Ascending aorta (tissue), 2 donors: Measurements from ENCODE around the gene CELF2. TPM values are rescaled to one million over a fixed set of nuclear protein-coding genes. Genes with fewer than 3 reads are reported as not detected.

Experiments used
- DNase-seq, 2 donors: peaks; one replicate each; pipeline ENCODE4 v3.0.0-alpha.2; 2019; ENCODE audit warnings: low spot score in 2 of 2
- H3K27ac ChIP-seq, 2 donors: fragments of 200-600 bp; sonication (generic); one replicate each; pipeline ENCODE4 v1.5.1; 2016 to 2017; ENCODE audit warnings: mild to moderate bottlenecking in 1 of 2
- H3K27me3 ChIP-seq: fragments of 200-600 bp; sonication (generic); one replicate; pipeline ENCODE4 v1.5.1; 2017
- H3K36me3 ChIP-seq, 2 donors: fragments of 200-600 bp; sonication (generic); one replicate each; pipeline ENCODE4 v1.5.1; 2016
- H3K4me1 ChIP-seq, 2 donors: fragments of 200-600 bp; sonication (generic); one replicate each; pipeline ENCODE4 v1.5.1; 2016 to 2017; ENCODE audit warnings: mild to moderate bottlenecking in 1 of 2
- H3K4me3 ChIP-seq, 2 donors: fragments of 200-600 bp; sonication (generic); one replicate each; pipeline ENCODE4 v1.5.1; 2016 to 2017; ENCODE audit warnings: mild to moderate bottlenecking in 1 of 2
- H3K9me3 ChIP-seq, 2 donors: fragments of 200-600 bp; sonication (generic); one replicate each; pipeline ENCODE4 v1.5.1; 2016
- CTCF ChIP-seq, 3 experiments: fragments of 200-600 bp in 2 of 3; fragments of 450-650 bp in 1 of 3; sonication (generic) in 2 of 3; IDR thresholded peaks; one replicate each; pipeline ENCODE4 v1.5.1; 2016 to 2019; ENCODE audit warnings: antibody characterized with exemption in 3 of 3, mild to moderate bottlenecking in 1 of 3, moderate library complexity in 1 of 3
- intact Hi-C: fragments of 100-400 bp; cut with DNase I; formaldehyde crosslinking; loops from one replicate; pipeline ENCODE4 v1.15.1; 2023
- total RNA-seq: library from RNA; depleted of rRNA; stranded (reverse); fragments of >200 nt; gene quantifications from one replicate; pipeline ENCODE4 v1.1.0, GENCODE V29; 2016

CELF2 gene
- total RNA-seq, 1 donor from 2014 or later = 26.6 TPM

GRCh38 chr10:11307004-11307403 lies 289.3 kb downstream of the CELF2 start:
- H3K27ac ChIP-seq = no peak overlapping the region
- H3K36me3 ChIP-seq = peaks cover 48 to 74% of the 10 kb centered on the region in 2 donors
- H3K4me3 ChIP-seq = no peak overlapping the region
- H3K9me3 ChIP-seq = peaks cover 6 to 23% of the 10 kb centered on the region in 2 donors
- no peaks in the 10 kb centered on the region for H3K27me3 ChIP-seq
- intact Hi-C loops = no loop called here
- no peak for DNase-seq
- TF ChIP-seq CTCF (IDR thresholded peaks at IDR 0.05) = no peak
- H3K4me1 ChIP-seq = no peaks in the 10 kb centered on the region

GRCh38 chr10:11307937-11308336 lies 290.3 kb downstream of the CELF2 start:
- H3K27ac ChIP-seq = no peak overlapping the region
- no peaks in the 10 kb centered on the region for H3K4me1 ChIP-seq
- H3K36me3 ChIP-seq = peaks cover 39 to 71% of the 10 kb centered on the region in 2 donors
- no peak overlapping the region for H3K4me3 ChIP-seq
- no peak for DNase-seq
- no peak for TF ChIP-seq CTCF (IDR thresholded peaks at IDR 0.05)
- peaks cover 6 to 23% of the 10 kb centered on the region in 2 donors for H3K9me3 ChIP-seq
- no peaks in the 10 kb centered on the region for H3K27me3 ChIP-seq
- intact Hi-C loops = no loop called here

- no peaks in the 10 kb centered on the region for H3K4me1 ChIP-seq
- peaks cover 30 to 61% of the 10 kb centered on the region in 2 donors for H3K36me3 ChIP-seq
- intact Hi-C loops = no loop called here
- DNase-seq = no peak
- peaks cover 6 to 23% of the 10 kb centered on the region in 2 donors for H3K9me3 ChIP-seq
- no peak overlapping the region for H3K4me3 ChIP-seq
- no peak for TF ChIP-seq CTCF (IDR thresholded peaks at IDR 0.05)
- no peak overlapping the region for H3K27ac ChIP-seq
- H3K27me3 ChIP-seq = no peaks in the 10 kb centered on the region
Observed at GRCh38 chr10:11311027-11311426, 293.4 kb downstream of the CELF2 start.

GRCh38 chr10:11313463-11313862 lies 295.8 kb downstream of the CELF2 start:
- no peak overlapping the region for H3K27ac ChIP-seq
- peaks cover 32 to 60% of the 10 kb centered on the region in 2 donors for H3K36me3 ChIP-seq
- no peak for TF ChIP-seq CTCF (IDR thresholded peaks at IDR 0.05)
- no peaks in the 10 kb centered on the region for H3K4me1 ChIP-seq
- no peaks in the 10 kb centered on the region for H3K27me3 ChIP-seq
- no peak for DNase-seq
- intact Hi-C loops = no loop called here
- H3K4me3 ChIP-seq = no peak overlapping the region
- peaks cover 0 to 3% of the 10 kb centered on the region in 2 donors for H3K9me3 ChIP-seq

GRCh38 chr10:11317936-11318670 lies 300.4 kb downstream of the CELF2 start:
- H3K36me3 ChIP-seq = peaks cover 34 to 58% of the 10 kb centered on the region in 2 donors
- intact Hi-C loops = no loop called here
- H3K9me3 ChIP-seq = no peaks in the 10 kb centered on the region
- no peak for TF ChIP-seq CTCF (IDR thresholded peaks at IDR 0.05)
- DNase-seq = no peak
- no peak overlapping the region for H3K4me3 ChIP-seq
- no peaks in the 10 kb centered on the region for H3K27me3 ChIP-seq
- no peak overlapping the region for H3K27ac ChIP-seq
- H3K4me1 ChIP-seq = no peaks in the 10 kb centered on the region
